Inflammatory macrophage (primary cell): ENCODE results near the gene DMRT1.
A peak's percentile ranks its signal among the peaks of the same experiment; 100 is the strongest.
"Not testable (repeated sequence)": the region's sequence is repeated elsewhere in the genome, so short reads cannot be mapped to it uniquely, and the experiment has no call there.

Source experiments
- DNase-seq, 2 donors: peaks; one replicate each; pipeline ENCODE4 v3.0.0-alpha.2; 2020 to 2022

The DMRT1 gene

GRCh38 chr9:972501-973294, 131.2 kb downstream of the DMRT1 start:
- DNase-seq = no peak

- DNase-seq = no peak
These were observed 131.9 kb downstream of the DMRT1 start for GRCh38 chr9:973295-973834.

DNA sequence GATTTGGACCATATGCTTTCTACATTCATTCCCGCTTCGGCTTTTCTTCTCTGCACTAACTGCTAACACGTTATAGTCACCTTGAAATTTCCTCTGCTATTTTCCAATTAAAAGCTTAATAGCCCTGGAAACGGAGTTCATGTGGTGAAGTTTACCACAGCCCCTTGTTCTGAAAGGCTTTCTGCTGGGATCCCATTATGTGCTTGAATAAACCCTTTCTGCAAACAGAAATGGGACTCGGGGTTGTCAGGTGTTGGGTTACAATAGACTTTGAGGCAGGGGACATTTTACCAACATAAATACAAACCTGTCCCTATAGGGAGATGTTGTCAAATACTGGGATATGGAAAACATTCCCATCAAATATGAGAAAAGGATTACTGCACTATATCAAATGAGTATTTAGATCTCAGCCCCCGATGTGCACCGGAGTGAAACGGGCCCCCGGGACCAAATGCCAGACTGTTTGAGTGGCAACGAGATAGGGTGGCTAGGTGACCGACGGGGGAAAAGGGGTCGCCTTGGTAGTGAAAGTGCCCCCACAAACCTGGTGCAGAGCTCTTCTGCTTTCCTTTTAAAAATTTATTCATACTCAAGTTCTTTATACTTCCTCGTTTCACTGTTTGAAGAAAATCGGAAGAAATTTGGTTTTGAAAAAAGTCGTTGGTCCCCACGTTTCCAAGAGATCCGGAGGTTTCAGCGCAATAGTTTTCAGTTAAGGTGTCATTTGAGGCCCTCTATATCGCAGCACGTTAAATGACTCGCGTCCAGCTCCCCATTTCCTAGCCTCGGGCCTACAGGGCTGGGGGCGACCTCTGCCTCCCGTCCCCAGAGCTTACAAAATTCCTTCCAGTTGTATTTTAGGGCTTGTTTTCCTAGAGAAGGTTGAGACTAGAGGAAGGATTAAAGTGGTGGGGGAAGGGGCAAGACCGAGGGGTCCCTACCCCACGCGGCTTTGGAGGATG, 132.8 kb downstream of the DMRT1 start:
- DNase-seq = no peak

GRCh38 chr9:974996-975739, 133.7 kb downstream of the DMRT1 start:
- DNase-seq = no peak

DNA sequence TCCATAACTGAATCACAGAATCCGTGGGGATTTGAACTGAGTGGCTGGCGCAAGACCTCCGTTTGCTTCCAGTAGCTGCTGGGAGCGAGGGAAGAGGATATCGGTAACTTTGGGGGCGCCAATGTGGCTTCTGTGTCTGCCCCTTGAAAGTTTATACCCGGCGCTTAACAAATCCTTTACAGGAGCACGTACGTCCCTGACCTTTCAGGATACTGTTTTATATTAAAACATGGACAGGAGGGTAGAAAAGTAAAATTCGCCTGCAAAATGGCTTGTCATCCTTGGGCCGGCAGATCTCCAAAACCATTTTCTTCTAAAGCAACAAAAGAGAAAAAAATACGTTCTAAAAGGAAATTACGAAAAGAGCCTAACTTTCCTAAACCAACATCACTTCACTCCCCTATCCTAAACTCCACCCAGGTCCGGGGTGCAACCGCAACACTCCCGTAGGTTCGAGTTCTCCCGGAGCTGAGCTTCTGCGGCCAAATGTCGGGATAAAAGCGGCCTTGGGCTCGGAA, 134.3 kb downstream of the DMRT1 start:
- DNase-seq = no peak

DNA sequence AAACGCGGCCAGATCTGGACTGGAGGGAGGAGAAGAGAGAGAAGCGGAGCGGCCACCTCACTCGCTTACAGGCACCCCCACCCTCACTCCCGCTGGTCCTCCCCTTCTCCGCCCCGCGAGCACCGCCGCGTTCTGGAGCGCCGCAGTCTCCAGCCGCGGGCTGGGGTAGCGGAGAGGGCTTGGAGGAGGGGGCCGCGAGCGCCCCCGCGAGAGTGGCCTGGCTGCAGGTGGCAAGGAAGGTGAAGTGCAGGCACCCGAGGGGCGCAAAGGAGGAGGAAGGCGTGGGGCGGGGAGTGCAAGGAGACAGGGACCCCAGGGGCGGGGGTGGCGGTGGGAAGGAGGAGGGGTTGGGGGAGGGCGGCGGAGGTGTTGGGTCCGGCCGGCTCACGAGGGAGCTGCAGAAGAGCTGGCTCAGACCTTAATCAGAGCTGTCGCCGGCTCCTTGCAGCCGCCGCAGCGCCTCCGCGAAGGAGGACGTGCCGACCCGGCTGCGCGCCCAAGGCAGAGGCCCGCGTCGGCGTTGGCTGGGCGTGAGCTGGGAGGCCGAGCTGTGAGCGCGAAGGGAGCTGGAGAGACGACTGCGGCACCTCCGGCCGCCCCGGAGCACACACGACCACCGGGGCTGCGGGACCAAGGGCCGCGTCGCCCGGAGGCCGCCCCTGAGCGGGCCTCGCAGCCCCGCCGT, 134.9 kb downstream of the DMRT1 start, which contains the start of gene DMRT3:
TSS of gene DMRT3 (plus strand) at position 398 of the 685 bp plus-strand sequence. CDS start 347 bp downstream, outside the sequence.
- no peak for DNase-seq

GRCh38 chr9:976943-977837, 135.7 kb downstream of the DMRT1 start:
- DNase-seq = no peak

- no peak for DNase-seq
These were observed 136.6 kb downstream of the DMRT1 start for GRCh38 chr9:977838-978830.

GRCh38 chr9:979983-980382, 138.5 kb downstream of the DMRT1 start:
- DNase-seq = no peak

GRCh38 chr9:980640-981039, 139.1 kb downstream of the DMRT1 start:
- no peak for DNase-seq

DNA sequence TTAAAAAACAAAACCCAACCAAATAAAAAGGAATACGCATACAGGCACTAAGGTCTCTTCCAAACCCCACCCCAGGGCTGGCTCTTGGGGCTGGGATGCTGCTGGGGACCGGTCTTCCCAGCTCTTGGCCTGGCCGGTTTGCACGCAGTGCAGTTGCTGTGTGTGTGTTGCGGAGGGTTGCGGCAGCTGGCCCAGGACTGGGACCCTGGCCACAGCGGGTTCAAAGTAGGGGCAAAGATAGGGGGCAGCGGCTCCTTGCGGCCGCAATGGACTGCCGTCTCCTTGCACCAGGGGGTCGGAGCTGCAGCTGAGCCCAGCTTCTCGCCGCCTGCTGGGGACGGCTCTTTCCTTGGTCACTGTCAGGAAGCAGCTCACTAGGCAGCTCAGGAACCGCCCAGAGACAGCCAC, 140.0 kb downstream of the DMRT1 start:
- no peak for DNase-seq

DNA sequence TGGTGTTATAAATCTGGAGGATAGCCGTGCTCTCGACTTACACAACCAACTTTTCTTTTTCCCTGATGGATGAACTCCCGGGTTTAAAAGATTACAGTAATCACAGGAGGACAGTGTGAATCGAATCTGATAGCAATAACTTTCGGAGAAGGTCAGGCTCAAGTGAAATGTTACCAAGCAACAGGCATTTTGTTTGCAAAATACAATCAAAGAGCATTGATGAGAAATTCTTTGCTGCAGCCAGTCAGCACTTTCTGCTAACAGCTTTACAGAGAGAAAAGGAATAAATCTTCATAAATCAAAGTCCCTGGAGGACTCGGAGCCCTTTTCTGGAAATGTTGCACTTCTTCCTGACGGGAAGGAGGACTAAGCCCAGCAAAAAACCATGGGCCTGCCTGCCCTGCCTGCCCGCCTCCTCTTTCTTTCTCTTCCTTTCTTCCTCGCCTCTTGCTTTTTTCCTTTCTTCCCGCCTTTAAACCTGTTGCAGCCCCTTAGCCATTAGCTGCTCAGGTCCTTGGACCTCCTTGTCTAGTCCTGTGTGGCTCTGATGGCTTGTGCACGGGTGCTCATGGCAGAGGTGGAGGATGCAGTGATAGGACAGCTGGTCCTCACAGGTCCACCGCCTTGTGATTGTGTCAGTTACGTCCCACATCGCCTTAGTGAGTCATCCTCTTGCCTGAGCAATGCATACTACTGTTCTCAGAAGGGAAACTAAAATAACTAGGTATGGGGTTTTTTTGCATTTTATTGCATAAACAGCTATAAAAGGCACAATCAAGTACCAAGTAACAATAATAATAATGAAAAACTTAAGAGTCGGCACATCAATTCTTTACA, 141.1 kb downstream of the DMRT1 start:
- no peak for DNase-seq

DNA sequence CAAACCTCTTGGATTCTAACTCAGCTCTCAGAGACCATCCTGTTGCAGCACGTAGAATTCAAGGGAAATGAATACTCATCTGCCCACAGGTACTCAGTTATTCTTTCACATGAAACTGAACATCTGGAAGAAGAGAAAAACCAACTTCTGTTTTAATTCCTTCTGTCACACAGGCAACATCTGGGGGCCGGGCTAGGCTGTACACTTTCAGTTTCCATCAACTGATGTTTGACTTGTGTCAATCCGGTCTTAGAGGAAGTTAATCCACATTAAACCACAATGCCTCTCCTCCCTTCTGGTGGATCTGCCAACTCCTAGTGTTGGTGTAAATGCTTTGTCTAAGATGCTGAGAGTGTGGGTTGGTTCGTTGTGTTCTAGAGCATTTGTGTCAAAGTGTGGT, 152.5 kb downstream of the DMRT1 start:
- DNase-seq = peak; percentile 59 to 60

DNA sequence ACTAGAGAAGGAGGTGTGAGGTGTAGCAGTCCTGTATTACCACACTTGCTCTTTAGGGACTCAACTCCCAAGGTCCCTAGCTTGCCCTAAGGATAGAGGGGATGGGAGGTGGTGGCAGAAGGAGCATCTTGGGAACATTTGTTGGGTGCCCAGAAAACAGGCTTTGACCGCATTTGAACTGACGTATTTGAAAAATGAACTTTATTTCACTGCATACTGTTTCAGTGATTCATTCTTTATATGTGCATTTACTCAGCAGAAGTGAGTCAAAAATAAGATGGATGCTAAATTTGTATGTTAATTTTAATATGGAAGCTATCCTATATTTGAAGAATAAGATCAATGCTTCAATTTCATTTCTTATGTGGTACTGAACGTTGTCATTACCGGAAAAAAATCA, 153.7 kb downstream of the DMRT1 start:
- DNase-seq = no peak

GRCh38 chr9:995781-996180, 154.3 kb downstream of the DMRT1 start:
- no peak for DNase-seq

- not testable (repeated sequence) for DNase-seq
These were observed 157.0 kb downstream of the DMRT1 start for GRCh38 chr9:998299-999110.

DNA sequence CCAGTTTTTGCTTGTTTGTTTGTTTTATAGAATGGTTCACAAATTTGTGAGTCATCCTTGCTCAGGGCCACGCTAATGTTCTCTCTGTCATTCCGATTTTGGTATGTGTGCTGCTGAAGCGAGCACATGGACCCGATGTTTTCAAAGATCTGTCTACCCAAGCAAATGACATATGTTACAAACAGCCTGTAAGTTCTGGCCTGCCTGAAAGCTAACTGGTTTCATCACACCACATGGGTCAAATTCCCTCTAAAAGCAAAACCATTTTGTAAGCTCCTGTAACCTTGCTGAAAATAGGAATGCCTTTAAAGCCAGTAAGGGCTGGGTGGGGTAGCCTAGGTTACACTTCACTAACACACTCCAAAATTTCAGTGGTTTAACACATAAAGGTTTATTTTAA, 160.3 kb downstream of the DMRT1 start:
- no peak for DNase-seq
